Central memory CD4-positive, alpha-beta T cell (primary cell): Measurements from ENCODE around the gene CYSRT1.
A peak's percentile ranks its signal among the peaks of the same experiment; 100 is the strongest.

Experiments
- DNase-seq: peaks from one replicate; pipeline ENCODE4 v3.0.0; 2022

The CYSRT1 gene

DNA sequence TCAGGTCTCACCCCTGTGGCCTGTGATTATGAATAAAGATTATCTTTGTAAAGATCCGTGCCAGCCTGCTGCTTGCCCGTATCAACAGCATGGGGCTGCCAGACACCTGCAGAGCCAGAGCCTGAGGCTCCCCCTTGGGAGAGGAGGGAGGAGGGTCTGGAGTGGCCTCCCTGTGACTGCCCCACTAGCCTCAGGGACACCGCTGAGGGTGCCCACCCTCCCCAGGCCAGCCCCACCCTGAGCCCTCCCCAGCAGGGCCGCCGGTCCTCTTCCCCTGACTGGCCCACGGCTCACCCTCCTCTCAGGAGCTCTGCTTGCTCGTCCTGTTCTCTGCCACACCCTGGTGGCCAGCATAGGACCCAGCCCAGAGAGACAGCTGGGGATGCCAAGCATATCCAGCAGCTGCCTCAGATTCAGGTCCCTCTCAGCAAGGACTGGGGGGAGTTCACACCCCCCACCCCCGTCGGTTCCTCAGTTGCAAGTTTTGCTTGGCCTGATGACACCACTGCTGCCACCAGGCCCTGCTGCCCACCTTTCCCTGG, 34.6 kb upstream of the CYSRT1 start:
- no peak for DNase-seq

DNA sequence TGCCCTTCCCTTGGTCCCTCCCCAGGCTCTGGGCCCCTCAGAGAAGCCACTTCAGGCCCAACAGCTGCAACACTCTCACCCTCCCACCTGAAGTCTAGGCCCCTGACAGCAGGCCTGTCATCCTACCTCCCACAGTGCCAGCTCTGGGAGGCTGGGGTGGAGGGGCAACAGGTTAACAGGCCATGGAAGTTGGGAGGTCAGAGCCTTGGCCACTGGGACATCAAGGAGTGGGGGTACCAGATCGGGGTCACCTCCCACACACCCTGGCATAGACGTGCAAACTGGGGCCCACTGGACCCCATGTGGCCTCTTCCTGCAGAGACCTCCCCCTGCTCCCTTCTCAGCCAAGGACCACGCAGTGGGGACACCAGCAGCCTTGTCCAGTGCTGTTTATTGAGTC, 33.7 kb upstream of the CYSRT1 start:
- no peak for DNase-seq

DNA sequence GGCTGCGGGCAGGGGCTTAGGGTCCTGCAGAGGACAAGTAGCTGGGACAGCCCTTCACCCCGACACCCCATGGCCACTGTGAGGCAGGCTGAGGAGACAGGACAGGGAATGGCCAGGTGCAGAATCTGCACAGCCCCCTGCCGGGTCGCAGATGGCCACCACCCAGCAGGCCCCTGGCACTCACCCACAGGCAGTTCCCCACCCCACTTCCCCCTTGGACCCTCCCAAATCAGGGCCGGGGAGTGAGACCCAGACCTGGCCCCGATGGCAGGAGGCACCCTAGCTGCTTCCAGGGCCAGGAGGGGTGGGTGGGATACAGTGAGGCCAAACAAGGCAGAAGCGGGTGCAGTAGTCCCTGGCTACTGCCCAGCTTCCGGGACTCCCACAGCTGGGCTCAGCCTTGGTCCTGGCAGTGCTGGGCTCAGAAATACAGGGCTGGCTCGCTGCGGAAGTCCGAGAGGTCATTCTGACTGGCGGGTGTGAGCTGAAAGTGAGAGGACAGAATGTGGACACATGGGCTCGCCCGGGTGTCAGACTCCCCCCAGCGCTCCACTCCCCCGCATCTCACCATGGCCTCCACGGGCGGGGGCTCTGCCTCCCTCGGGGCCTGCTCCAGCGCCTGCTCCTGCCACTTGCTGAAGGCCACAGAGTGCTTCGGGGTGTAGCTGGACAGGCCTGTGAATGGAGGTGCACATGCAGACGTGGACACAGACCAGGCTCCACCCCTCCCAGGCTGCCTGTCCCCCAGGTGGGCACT, 33.1 kb upstream of the CYSRT1 start:
- DNase-seq, result no peak

DNA sequence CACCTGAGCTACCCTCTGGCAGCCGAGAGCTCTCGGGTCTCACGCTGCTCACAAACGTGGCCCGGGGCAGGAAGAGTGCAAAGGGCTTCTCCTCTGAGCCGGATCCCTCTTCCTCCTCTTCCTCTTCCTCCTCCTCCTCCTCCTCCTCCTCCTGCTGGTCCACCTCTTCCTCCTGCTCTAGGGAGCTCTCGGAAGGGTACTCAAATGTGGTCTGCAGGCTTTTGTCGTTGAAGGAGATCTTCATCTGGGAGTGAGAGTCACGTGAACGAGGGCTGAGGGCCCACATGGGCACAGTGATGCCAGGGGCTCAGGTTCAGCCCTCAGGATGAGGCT, 32.6 kb upstream of the CYSRT1 start:
- no peak for DNase-seq

DNA sequence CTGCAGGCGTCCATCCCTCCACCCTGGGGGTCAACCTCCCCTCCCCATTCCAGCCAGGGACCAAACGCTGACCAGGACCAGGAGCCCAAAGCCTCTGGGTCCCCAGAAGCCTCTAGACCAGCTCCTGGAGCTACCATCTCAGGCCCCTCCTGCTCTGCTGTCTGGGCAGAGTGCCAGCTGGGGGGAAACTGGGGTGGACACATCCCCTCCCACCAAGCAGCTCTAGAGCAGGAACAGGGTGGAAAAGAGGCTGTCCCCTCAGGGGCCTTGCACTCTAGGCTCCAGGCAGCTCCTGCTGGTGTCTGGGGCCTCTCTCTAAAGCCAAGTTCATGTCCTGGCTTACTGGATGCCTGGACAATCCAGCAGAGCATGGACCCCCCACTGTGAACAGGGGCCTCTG, 32.1 kb upstream of the CYSRT1 start:
- DNase-seq, result no peak

DNA sequence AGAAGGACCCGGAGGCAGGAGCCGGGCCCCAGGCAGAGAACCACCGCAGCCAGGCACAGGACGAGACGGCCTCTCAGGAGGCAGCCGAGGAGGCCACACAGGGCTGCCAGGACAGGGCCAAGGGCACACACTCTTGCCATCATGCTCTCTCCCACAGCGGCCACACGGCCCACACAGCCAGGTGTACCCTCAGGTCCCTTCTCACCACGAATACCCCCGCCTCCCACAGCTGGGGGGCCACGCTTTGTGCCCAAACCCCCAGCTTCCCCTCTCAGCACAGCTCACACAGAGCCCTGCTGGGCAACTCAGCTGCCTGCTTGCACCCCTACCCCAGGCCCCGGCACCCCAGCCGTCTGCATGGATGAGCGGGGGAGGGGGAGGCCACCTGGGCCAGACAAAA, 31.2 kb upstream of the CYSRT1 start:
- no peak for DNase-seq

DNA sequence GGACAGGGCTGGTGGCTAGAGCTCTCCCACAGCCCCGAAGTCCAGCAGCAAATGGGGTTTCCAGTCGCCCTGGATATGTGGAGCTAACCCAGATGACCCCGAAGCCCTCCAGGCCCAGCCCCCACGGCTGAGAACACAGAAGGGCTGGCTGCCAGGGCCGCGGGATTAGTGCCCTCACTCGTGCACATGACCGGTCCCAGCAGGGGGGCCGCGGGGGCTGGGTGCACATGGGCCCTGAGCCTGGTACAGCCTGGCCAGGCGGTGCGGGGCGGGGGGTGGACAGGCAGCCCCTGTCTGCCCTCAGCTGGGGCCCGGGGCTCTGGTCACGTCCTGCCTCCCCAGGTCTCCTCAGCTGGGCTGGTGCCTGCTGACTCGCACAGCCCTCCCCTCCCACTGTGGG, 30.6 kb upstream of the CYSRT1 start:
- DNase-seq, result no peak

DNA sequence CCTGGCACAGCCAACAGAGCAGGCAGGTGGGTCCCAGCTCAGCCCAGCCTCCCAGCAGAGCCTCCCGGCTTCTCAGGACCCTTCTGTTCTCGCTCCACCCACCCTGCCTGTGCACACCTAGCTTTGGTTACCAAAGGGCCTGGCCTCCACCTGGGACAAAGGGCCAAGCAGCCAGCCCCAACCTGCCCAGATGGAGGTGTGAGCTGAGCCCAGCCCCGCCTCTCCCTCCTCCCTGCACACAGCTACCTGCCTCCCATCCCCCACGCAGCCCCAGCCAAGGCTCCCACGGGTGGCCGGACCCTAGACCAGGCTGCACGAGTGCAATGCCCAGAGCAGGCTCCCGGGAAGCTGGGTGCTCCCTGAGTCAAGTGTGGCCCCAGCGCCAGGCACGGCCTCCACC, 30.1 kb upstream of the CYSRT1 start:
- no peak for DNase-seq

DNA sequence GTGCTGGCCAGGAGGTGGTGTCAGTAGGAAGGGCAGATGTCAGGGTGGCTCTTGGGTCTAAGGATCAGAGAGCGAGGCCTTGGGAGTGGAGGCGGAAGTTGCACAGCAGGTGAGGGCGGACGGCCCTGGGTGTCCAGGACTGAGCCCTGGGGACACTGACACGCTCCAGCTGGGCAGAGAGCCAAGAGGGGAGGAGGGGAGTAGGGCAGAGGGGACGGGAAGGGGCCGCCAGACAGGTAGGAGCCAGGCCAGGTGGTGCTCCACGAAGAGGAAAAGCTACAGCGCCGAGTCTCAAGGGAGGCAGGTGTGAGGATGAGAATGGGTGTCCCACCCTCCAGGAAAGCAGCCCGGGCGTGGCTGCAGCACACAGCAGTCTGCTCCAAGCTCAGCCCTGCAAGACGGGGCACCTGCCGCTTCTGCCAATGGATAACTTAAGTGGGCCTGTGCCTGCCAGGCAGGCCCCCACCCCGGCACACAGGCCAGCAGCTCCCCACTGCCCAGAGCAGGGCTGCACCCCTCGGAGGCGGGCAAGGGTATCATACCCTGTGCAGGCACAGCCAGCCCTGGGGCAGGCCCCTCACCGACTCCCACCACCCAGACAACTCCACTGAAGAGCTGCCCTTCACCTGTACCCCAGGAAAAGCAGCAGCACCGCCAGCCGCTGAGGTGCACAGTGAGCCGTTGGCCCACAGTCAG, 29.3 kb upstream of the CYSRT1 start:
- no peak for DNase-seq

DNA sequence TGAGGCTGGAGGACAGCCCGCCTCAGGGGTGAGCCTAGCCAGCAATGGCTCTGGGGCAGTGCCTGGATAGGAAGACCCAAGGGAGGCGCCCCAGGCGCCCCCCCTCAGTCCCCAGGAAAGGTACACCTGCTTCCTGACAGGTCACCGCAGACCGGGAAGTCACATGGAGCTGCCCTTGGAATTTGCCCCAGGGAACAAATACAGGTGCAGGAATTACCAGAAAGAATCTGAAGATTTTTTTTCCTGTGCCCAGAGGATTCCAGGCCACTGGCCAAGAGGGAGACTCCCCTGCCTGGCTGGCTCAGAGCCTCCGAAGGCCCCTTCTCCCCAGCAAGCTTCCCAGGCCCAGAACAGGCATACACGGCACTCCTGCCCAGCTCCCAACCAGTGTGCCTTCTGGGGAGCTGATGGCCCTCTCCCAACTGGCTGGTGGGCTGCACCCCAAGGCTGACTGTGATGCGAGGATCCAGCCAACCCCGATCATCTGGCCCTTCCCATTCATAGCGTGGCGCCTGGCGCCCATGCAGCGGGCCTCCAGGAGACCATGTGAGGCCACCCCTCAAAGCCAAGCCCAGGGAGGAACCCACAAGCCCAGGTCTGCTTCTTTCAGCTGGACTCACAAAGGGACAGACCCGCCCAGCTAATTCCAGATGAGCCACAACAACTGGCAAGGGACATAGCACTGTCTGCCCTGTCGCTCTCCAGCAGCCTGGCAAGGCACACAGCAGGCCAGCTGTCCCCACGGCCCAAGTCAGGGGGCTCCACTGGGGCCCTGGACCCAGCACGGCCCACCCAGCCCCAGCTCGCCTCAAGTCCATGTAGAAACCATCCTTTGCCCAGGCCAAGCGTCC, 26.7 kb upstream of the CYSRT1 start:
- DNase-seq, result no peak

DNA sequence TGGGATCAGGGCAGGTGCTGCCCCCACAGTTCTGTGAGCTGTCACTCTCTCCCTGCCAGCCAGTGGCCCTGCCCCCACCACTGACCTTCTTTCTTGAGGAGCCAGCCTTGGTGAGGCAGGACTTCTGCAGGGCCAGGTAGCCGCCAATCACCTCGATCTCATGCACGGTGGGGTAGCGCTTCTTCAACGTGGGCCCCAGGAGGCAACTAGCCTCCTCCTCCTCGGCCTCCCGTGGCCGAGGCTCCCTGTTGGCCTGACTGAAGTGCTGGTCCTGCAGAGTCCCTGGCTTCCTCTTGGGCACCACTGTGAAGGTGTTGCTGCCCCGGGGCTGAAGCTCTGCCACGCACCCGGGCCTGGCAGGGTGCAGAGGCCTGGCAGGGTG, 26.1 kb upstream of the CYSRT1 start:
- DNase-seq, result no peak

DNA sequence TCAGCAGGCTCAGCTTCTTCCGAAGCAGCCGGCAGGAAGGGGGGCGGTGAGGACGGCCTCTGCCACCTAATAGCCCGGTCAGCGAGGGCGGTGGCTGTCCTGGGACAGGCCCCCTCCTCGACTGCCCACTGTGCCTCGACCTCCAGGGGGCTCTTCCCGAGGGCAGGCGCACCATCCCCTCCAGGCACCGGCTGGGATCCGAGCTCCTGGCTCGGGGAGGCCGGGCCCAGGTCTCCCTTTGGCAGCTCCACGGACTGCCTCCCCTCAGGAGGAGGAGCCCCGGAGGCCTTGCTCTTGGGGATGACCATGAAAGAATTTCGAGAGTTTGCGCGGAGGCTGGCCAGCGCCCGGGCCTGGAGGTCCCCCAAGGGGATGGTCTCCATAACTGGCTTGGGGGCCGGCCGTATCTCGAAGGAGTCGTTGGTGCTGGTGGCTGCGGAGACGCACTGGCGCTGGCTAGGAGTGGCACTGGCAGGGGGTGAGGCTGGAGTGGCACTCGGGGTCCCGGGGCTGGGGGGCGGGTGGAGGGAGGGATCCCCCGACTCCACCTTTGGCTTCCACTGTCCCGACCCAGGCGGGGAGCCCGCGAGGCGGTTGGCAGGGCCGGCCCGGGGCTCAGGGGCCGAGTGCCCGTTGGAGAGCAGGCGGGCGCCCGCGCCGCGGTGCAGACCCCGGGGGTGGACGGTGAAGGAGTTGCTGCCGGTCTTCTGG, 25.4 kb upstream of the CYSRT1 start:
- no peak for DNase-seq

DNA sequence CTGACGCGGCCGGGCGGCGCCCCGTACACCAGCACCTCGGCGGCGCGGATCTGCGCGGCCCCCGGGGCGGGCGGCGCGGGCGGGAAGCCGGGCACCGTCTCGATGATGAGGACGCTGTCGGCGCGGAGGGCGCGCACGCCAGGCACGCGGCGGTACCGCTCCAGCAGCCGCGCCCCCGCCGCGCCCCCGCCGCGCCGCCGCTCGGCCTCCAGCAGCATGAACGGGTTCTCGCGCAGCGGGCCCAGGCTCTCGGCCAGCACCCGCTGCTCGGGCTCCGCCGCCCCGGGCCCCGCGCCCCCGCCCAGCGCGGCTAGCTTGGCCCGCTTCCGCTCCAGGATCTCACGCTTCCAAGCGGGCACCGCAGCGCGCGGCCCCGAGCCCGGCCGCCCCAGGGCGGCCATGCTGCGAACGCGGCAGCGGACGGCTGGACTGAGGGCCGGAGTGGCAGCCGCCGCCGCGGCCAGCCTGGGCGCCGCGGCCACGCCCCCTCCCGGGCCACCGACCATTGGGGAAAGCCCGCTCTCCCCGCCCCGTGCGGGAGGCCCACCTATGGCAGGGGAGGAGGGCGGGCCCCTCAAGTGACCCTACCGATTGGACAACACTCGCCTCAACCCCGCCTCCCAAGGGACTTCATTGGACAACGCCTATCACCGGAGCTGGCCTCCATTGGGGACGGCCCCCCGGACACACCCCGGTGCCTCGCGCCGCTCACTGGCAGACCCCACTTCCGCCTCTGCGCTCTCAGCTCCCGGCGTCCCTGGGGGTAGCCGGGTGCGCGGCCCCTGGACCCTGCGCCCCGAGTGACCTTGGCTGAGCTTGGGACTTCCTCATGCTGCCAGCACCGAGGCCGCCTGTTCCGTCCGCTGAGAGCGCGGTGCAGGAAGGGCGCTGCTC, 24.4 kb upstream of the CYSRT1 start, which contains the start of gene TPRN:
TSS of gene TPRN (minus strand) at position 431 of the 894 bp plus-strand sequence. CDS start at position 401, 30 bp downstream.
- peak; percentile 97 for DNase-seq

DNA sequence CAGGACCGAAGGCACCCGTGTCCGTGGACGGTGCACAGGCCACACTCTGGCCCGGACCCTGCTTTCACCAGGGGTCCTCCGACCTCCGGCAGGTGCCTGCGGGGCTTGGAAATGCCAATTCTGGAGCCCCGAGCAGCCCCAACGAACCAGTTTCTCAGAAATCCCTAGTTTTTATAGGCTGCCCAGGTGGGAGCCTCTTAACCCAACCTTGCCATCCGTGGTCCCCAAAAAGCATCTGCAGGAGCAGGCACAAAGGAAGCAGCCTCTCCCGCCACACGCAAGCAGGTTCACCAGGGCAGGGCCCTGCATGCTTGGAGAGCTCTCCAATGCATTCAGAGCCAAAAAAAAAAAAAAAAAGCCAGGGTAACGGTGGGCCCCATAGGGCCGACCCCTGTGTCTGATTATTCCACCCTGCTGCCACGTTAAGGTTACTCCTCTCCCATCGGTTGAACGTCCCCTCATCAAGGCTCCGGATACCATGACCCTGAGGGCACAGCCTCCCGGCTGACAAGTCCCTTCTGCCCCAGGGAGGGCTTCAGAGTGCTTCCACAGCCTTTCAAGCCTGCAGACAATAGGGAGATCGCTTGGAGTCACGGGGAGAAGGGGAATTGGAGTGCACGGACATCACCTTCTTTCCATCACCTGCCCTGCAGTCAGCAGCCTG, 23.6 kb upstream of the CYSRT1 start:
- DNase-seq, result no peak

DNA sequence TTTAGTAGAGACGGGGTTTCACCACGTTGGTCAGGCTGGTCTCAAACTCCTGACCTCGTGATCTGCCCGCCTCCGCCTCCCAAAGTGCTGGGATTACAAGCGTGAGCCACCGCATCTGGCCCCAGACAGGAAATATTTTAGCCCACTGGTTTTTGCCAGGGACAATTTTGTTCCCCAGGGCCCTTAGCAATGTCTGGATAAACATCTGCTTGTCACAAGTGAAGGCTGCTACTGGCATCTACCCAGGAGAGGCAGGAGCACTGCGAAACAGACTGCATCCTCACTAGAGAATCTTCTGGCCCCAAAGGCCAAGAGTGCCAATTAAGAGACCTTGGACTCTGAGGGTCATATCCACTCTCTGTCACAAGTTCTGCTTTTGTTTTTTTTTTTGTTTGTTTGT, 22.0 kb upstream of the CYSRT1 start:
- DNase-seq, result no peak

DNA sequence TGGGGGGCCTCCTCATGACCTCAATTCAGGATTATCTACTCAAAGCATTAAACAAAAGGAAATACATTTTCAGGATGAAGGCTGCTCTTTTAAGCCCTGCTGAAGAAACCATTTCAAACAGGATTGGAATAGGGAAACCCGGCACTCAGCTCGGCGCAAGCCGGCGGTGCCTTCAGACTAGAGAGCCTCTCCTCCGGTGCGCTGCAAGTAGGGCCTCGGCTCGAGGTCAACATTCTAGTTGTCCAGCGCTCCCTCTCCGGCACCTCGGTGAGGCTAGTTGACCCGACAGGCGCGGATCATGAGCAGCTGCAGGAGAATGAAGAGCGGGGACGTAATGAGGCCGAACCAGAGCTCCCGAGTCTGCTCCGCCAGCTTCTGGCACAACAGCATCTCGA, 20.2 kb upstream of the CYSRT1 start:
- no peak for DNase-seq

DNA sequence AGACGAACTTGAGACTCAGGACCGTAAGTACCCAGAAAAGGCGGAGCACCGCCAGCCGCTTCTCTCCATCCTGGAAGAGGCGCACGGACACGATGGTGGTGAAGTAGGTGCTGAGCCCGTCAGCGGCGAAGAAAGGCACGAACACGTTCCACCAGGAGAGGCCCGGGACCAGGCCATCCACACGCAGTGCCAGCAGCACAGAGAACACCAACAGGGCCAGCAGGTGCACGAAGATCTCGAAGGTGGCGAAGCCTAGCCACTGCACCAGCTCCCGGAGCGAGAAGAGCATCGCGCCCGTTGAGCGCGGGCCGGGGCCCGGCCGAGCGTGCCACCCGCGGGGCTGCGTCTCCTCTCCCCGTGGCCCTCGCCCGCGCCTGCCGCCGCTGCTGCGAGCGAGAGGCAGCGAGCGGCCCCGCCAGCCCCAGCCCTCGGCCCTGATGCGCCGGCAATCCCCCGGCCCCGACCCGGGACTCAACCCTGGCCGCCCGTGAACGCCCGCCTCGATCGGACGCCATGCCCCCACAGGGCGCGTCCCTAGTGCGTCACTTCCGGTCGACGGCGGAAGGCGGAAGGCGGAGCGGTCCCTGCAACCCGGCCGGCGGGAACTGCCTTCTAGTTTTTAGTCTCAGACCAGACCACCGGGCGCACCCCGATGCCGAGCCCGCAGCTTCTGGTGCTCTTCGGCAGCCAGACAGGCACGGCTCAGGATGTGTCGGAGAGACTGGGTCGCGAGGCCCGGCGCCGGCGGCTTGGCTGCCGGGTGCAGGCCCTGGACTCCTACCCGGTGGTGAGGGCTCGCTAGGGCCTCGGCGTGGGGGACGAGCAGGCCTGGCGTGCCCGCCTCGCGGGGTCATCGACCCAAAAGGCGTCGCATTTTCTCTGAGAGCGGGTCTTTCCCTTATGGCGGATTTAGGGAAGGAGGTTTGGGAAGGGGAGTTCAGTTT, 19.6 kb upstream of the CYSRT1 start, which contains the start of the genes NDOR1 and TMEM203:
TSS of gene NDOR1 (plus strand) at position 575 of the 944 bp plus-strand sequence. CDS start at position 653, 78 bp downstream.
TSS of gene TMEM203 (minus strand) at position 523 of the 944 bp plus-strand sequence. CDS start at position 289, 234 bp downstream.
- peak; percentile 89 for DNase-seq

DNA sequence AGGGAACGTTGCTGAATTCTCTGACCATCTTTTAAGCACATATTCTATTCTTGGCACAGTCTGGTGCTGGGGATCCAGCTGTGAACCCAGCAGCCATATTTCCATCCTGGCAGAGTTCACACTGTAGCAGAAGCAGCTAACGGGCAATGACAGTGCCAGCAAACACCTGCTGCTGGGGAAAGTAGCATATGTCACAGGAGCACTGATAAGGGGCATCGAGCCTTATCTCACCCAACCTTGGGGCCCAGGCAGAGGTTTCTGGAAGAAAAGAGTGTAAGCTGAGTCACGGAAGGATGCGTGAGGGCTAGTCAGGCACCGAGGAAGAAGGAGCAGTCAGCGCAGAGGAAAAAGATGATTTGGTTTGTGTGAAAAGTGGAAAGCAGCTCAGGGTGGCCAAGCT, 18.4 kb upstream of the CYSRT1 start:
- DNase-seq, result no peak

DNA sequence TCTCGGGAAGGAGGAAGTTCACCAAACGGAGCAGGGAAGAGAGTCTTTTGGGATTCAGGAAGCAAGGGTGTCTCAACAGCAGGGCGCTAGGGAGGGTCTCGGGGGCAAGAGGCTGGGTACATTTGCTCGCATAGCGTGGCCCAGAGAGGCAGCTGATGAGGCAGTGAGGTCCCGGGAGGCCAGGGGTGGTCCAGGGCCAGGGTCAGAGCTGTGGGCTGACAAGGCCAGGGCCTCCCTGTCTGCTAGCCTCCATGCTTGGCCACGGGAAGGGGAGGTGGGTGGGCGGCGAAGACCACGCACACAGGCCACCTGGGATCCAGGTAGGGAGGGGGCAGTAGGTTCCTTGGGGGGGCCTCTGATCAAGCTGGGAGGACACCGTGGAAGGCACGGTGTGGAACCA, 13.4 kb upstream of the CYSRT1 start:
- no peak for DNase-seq

DNA sequence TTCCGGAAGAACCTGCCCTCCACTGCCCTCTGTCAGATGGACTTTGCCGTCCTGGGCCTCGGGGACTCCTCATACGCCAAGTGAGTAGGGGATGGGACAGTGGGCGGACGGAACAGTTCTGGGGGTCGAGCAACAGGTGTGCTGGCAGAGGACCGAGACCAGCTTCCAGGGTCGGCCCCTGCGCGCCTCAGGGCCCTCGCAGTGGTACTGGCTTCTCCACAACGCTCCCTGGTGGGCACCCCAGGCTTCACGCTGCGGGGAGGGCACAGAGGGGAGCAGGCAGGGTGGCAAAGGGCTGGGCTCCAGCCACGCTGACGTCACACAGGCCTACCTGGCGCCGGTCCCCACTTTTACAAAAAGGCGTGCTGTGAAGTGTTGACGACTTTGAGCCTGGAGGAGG, 12.5 kb upstream of the CYSRT1 start:
- DNase-seq, result no peak
